Upper lobe of left lung (tissue), 4 donors: Measurements from ENCODE around the gene FGF12.

Experiments used
- CTCF ChIP-seq, 6 experiments: fragments of 450-650 bp in 4 of 6; fragments of 200-600 bp in 2 of 6; sonication (generic) in 2 of 6; IDR thresholded peaks; one replicate each; pipeline ENCODE4 v1.5.1; 2016 to 2019; ENCODE audit warnings: antibody characterized with exemption in 6 of 6
- POLR2A ChIP-seq, 4 donors: fragments of 450-650 bp; IDR thresholded peaks; one replicate each; pipeline ENCODE4 v1.5.1; 2016 to 2017; ENCODE audit warnings: antibody characterized with exemption in 4 of 4, mild to moderate bottlenecking in 2 of 4

GRCh38 chr3:192249516-192249915 lies 477.8 kb downstream of the FGF12 start:
- TF ChIP-seq CTCF (IDR thresholded peaks at IDR 0.05), result no peak
- TF ChIP-seq POLR2A (IDR thresholded peaks at IDR 0.05), result no peak
